Endothelial cell of umbilical vein (primary cell): ENCODE measurements around the gene GPR183.

Experiments used
- EZH2 ChIP-seq: IDR thresholded peaks from 2 replicates; pipeline ENCODE4 v1.6.1; 2012; ENCODE audit warnings: borderline replicate concordance, low read depth, mild to moderate bottlenecking, moderate library complexity, low read length, inconsistent platforms; ENCODE audit not compliant: severe bottlenecking
- TF ChIP-seq, protein P1 (sequence below), 2 donors: IDR thresholded peaks; 1 replicate in 1 of 2; 2 replicates in 1 of 2; pipeline ENCODE4 v1.5.1; 2011; ENCODE audit warnings: low read length in 2 of 2, mild to moderate bottlenecking in 2 of 2, moderate library complexity in 2 of 2, control low read depth in 1 of 2, inconsistent platforms in 1 of 2, low read depth in 1 of 2; ENCODE audit not compliant: insufficient read depth in 1 of 2; ENCODE audit errors: extremely low read depth in 1 of 2

DNA sequence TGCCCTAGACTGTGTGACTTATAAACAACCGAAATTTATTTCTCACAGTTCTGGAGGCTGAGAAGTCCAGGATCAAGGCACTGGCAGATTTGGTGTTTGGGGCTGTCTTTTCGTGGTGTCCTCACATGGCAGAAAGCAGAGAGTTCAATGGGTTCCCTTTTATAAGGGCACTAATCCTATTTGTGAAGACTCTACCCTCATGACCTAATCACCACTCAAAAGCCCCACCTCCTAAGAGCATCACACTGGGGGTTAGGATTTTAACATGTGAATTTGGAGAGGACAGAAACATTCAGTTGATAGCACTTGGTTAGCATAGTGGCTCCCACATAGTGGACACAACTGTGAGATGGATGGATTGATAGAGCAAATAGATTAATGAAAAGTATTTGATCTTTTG is 27.6 kb downstream of the GPR183 start:
- TF ChIP-seq, protein P1, sequence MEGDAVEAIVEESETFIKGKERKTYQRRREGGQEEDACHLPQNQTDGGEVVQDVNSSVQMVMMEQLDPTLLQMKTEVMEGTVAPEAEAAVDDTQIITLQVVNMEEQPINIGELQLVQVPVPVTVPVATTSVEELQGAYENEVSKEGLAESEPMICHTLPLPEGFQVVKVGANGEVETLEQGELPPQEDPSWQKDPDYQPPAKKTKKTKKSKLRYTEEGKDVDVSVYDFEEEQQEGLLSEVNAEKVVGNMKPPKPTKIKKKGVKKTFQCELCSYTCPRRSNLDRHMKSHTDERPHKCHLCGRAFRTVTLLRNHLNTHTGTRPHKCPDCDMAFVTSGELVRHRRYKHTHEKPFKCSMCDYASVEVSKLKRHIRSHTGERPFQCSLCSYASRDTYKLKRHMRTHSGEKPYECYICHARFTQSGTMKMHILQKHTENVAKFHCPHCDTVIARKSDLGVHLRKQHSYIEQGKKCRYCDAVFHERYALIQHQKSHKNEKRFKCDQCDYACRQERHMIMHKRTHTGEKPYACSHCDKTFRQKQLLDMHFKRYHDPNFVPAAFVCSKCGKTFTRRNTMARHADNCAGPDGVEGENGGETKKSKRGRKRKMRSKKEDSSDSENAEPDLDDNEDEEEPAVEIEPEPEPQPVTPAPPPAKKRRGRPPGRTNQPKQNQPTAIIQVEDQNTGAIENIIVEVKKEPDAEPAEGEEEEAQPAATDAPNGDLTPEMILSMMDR (IDR thresholded peaks at IDR 0.05; ENCODE audit: extremely low read depth in 1 of 2, insufficient read depth in 1 of 2, low read depth in 1 of 2, low read length in 2 of 2), result no peak
- TF ChIP-seq EZH2, result no peak
